WTC11 (cell line): ENCODE measurements around the gene RXRA. TPM values are rescaled to one million over a fixed set of nuclear protein-coding genes. Genes with fewer than 3 reads are reported as not detected.
A peak's percentile ranks its signal among the peaks of the same experiment; 100 is the strongest.

Experiments
- ATAC-seq: fragments of 200-7000 bp; cut with Tn5 transposase; 2 replicates; pipeline ENCODE4 v1.10.0; 2021; ENCODE audit warnings: mild to moderate bottlenecking, moderate library complexity
- Bru-seq: library from RNA; stranded (reverse); fragments of 400-500 nt; gene quantifications from one replicate; lab custom pipeline; 2021; lab: Mats Ljungman, UMichigan
- CTCF ChIA-PET: fragments of 300-600 bp; sonication (Branson Sonifier 250); formaldehyde crosslinking; loops from one replicate; lab custom pipeline; 2021; ENCODE audit warnings: antibody characterized with exemption; lab: Charles Lee
- POLR2A ChIA-PET: fragments of 350-600 bp; sonication (Branson Sonifier 250); formaldehyde crosslinking; loops from one replicate; lab custom pipeline; 2021; ENCODE audit warnings: antibody characterized with exemption; lab: Charles Lee
- DNase-seq: peaks from one replicate; pipeline ENCODE4 v3.0.0; 2021; ENCODE audit warnings: low spot score
- H3K27ac Mint-ChIP-seq: 2 replicates; pipeline ENCODE4 v1.8.0; 2021; ENCODE audit warnings: mixed read lengths
- H3K27me3 Mint-ChIP-seq: 2 replicates; pipeline ENCODE4 v1.8.0; 2021; ENCODE audit warnings: low read depth, mild to moderate bottlenecking, moderate library complexity, mixed read lengths
- H3K36me3 Mint-ChIP-seq: 2 replicates; pipeline ENCODE4 v1.8.0; 2021; ENCODE audit warnings: mixed read lengths
- H3K4me1 Mint-ChIP-seq: 2 replicates; pipeline ENCODE4 v1.8.0; 2022; ENCODE audit warnings: mixed read lengths
- H3K4me3 Mint-ChIP-seq: 2 replicates; pipeline ENCODE4 v1.8.0; 2021; ENCODE audit warnings: mild to moderate bottlenecking, moderate library complexity, mixed read lengths
- H3K9me3 Mint-ChIP-seq: 2 replicates; pipeline ENCODE4 v1.8.0; 2021; ENCODE audit warnings: mixed read lengths
- FOXK1 ChIP-seq: sonication (generic); formaldehyde crosslinking; IDR thresholded peaks from 2 replicates; pipeline ENCODE4 v1.8.0; 2022; ENCODE audit warnings: mild to moderate bottlenecking, moderate library complexity, missing genetic modification reagents
- GTF2I ChIP-seq: fragments of 250-450 bp; sonication (Bioruptor Pico); conservative IDR thresholded peaks from 2 replicates; pipeline ENCODE4 v1.4.0; 2021; ENCODE audit warnings: mild to moderate bottlenecking
- JUN ChIP-seq: sonication (generic); formaldehyde crosslinking; IDR thresholded peaks from 2 replicates; pipeline ENCODE4 v1.8.0; 2023; ENCODE audit warnings: mild to moderate bottlenecking, missing genetic modification reagents
- RELA ChIP-seq: sonication (generic); formaldehyde crosslinking; IDR thresholded peaks from 2 replicates; pipeline ENCODE4 v1.8.1; 2022; ENCODE audit warnings: missing genetic modification reagents, mild to moderate bottlenecking, borderline replicate concordance
- SP1 ChIP-seq: sonication (generic); formaldehyde crosslinking; conservative IDR thresholded peaks from 2 replicates; pipeline ENCODE4 v1.8.1; 2022; ENCODE audit warnings: missing genetic modification reagents
- ZBTB21 ChIP-seq: sonication (generic); formaldehyde crosslinking; IDR thresholded peaks from 2 replicates; pipeline ENCODE4 v1.8.1; 2023; ENCODE audit warnings: mild to moderate bottlenecking, missing genetic modification reagents, borderline replicate concordance
- ZNF138 ChIP-seq: sonication (generic); formaldehyde crosslinking; conservative IDR thresholded peaks from 2 replicates; pipeline ENCODE4 v1.8.1; 2022; ENCODE audit warnings: mild to moderate bottlenecking, moderate library complexity, missing genetic modification reagents
- long read RNA-seq, 3 experiments: library from RNA in 1 of 3; library from capped mRNA in 1 of 3; library from polyadenylated mRNA in 1 of 3; unstranded in 2 of 3; stranded (forward) in 1 of 3; transcript quantifications; one replicate each; pipeline ENCODE4 v2.0.0, GENCODE V29; 2021
- total RNA-seq: library from RNA; stranded (reverse); gene quantifications from 3 replicates; pipeline ENCODE4 v1.2.3, GENCODE V29; 2021
- TF ChIP-seq, protein P1 (sequence below): sonication (generic); formaldehyde crosslinking; IDR thresholded peaks from 2 replicates; pipeline ENCODE4 v1.8.1; 2022; ENCODE audit warnings: low read depth, missing genetic modification reagents, borderline replicate concordance
- TF ChIP-seq, protein P2 (sequence below): fragments of 200-600 bp; IDR thresholded peaks from 2 replicates; pipeline ENCODE4 v1.8.0; 2022; ENCODE audit warnings: antibody characterized with exemption
- TF ChIP-seq, protein P3 (sequence below): sonication (generic); formaldehyde crosslinking; IDR thresholded peaks from 2 replicates; pipeline ENCODE4 v1.8.0; 2022; ENCODE audit warnings: mild to moderate bottlenecking, missing genetic modification reagents
- TF ChIP-seq, protein P4 (sequence below): sonication (generic); formaldehyde crosslinking; IDR thresholded peaks from 2 replicates; pipeline ENCODE4 v1.8.0; 2022; ENCODE audit warnings: mild to moderate bottlenecking, missing genetic modification reagents
- TF ChIP-seq, protein P5 (sequence below): sonication (generic); formaldehyde crosslinking; IDR thresholded peaks from 2 replicates; pipeline ENCODE4 v1.8.0; 2022; ENCODE audit warnings: mild to moderate bottlenecking, missing genetic modification reagents
- TF ChIP-seq, protein P6 (sequence below): sonication (generic); formaldehyde crosslinking; conservative IDR thresholded peaks from 2 replicates; pipeline ENCODE4 v1.8.1; 2023; ENCODE audit warnings: mild to moderate bottlenecking, low read depth, missing genetic modification reagents, moderate library complexity
- TF ChIP-seq, protein P7 (sequence below): sonication (generic); formaldehyde crosslinking; IDR thresholded peaks from 2 replicates; pipeline ENCODE4 v1.8.0; 2023; ENCODE audit warnings: mild to moderate bottlenecking, missing genetic modification reagents

The RXRA gene
- total RNA-seq (24.9 to 27.5 TPM (median 25.0 TPM) in 3 replicates), Bru-seq, nascent RNA (percentile 43 among the genes with signal in this experiment)
- long read RNA-seq, experiment 1, transcript RXRA-202 (10 exons, 1,846 nt): major isoform, 51 of 82 reads
- long read RNA-seq, experiment 1, partial matches to known transcripts: 28 of 82 reads
- long read RNA-seq, experiment 1, other reads (novel, unspliced or antisense): 3 of 82 reads
- long read RNA-seq, experiment 2, transcript RXRA-202 (10 exons, 1,846 nt): major isoform, 13 of 39 reads
- long read RNA-seq, experiment 2, partial matches to known transcripts: 26 of 39 reads
- long read RNA-seq, experiment 2, other reads (novel, unspliced or antisense): 0 of 39 reads
- long read RNA-seq, experiment 3, partial matches to known transcripts: 0 of 1 reads
- long read RNA-seq, experiment 3, other reads (novel, unspliced or antisense): 1 of 1 reads

DNA sequence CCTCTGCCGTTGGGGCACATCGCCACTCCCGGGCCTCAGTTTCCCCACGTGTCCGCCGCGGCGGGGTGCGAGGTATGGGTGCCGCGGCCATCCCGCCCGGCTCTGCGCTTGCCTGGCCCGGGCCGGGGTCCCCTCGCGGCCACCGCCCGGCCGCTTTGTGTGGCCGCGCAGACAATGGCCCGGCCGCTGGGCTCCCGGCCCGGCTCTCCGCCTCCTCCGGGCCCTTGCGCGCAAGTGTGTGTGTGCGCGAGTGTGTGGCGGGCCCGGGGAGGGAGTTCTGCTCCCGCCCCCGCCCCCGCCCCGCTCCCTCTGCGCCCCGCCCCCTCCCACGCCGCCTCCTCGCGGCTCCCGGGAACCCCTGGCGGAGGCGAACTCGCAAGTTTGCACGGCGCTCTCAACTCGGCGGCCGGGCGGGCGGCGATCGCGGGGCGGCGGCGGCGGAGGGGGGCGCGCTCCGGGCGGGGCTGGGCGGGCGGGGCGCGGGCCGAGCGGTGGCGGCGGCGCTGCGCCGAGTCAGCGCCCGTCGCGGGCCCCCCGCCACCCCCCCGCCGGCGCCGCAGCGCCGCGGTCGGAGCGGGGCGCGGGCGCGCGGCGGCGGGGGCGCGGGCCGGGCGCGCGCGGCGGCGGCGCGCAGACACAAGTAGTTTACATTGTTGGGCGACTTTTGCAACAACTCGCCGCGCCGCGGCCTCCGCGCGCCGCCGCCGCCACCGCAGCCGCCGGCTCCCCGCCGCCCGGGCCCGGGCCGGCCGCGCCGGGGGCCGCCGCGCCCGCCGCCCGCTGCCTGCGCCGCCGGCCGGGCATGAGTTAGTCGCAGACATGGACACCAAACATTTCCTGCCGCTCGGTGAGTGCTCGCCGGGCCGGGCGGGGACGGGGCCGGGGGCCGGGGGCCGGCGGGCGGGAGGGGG lies at the start of gene RXRA:
TSS of gene RXRA (plus strand) at position 643 of the 911 bp plus-strand sequence. CDS start at position 820, 177 bp downstream.
- H3K27ac Mint-ChIP-seq: no peak within 1 kb of the TSS
- H3K36me3 Mint-ChIP-seq: no peaks in the 10 kb centered on the region
- ATAC-seq (peak; percentile 38), DNase-seq (peak; percentile 66)
- TF ChIP-seq, protein P1, sequence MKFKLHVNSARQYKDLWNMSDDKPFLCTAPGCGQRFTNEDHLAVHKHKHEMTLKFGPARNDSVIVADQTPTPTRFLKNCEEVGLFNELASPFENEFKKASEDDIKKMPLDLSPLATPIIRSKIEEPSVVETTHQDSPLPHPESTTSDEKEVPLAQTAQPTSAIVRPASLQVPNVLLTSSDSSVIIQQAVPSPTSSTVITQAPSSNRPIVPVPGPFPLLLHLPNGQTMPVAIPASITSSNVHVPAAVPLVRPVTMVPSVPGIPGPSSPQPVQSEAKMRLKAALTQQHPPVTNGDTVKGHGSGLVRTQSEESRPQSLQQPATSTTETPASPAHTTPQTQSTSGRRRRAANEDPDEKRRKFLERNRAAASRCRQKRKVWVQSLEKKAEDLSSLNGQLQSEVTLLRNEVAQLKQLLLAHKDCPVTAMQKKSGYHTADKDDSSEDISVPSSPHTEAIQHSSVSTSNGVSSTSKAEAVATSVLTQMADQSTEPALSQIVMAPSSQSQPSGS (CRISPR knock-in tag): no peak
- TF ChIP-seq ZNF138 (CRISPR knock-in tag) (no peak), RELA (CRISPR knock-in tag) (no peak)
- H3K9me3 Mint-ChIP-seq: no peaks in the 10 kb centered on the region
- H3K4me3 Mint-ChIP-seq: peak within 1 kb of the TSS; percentile 62
- CTCF ChIA-PET: interaction anchor here (0.6 to 1.2 kb wide), 5 partner anchors 51 to 1582 kb away, joined by 3 to 5 read pairs (median 4); partner anchors contain the start of gene CAMSAP1
- POLR2A ChIA-PET: no interaction called here
- H3K4me1 Mint-ChIP-seq: peaks cover 45% of the 10 kb centered on the region
- H3K27me3 Mint-ChIP-seq: no peaks in the 10 kb centered on the region

DNA sequence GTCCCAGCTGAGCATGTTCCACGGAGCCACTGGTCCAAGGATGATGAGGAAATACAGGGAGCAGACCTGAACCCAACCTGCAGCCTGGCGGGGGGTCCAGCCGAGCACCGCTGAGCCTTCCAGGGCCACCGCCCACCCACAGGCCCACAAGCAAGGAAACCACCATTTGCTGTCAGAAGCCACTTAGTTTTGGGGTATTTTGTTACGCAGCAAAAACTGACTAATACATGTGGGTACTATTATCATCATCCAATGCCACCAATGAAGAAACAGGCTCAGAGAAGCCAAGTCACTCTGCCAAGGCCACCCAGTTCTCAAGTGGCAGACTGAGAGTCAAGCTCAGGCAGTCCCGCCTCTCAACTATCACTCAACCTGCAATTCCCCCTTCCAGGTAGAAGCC lies 48.0 kb upstream of the RXRA start:
- no peaks in the 10 kb centered on the region for H3K9me3 Mint-ChIP-seq
- H3K27me3 Mint-ChIP-seq: no peaks in the 10 kb centered on the region; the same call in 1 of the 2 replicates

More for the DNA sequence above, 48.0 kb upstream of the RXRA start:
- CTCF ChIA-PET: no interaction called here
- ATAC-seq: no peak
- POLR2A ChIA-PET: no interaction called here
- no peak for DNase-seq
- H3K4me1 Mint-ChIP-seq: peaks cover 11% of the 10 kb centered on the region
- no peak overlapping the region for H3K4me3 Mint-ChIP-seq
- H3K27ac Mint-ChIP-seq: no peak overlapping the region
- TF ChIP-seq, protein P2, sequence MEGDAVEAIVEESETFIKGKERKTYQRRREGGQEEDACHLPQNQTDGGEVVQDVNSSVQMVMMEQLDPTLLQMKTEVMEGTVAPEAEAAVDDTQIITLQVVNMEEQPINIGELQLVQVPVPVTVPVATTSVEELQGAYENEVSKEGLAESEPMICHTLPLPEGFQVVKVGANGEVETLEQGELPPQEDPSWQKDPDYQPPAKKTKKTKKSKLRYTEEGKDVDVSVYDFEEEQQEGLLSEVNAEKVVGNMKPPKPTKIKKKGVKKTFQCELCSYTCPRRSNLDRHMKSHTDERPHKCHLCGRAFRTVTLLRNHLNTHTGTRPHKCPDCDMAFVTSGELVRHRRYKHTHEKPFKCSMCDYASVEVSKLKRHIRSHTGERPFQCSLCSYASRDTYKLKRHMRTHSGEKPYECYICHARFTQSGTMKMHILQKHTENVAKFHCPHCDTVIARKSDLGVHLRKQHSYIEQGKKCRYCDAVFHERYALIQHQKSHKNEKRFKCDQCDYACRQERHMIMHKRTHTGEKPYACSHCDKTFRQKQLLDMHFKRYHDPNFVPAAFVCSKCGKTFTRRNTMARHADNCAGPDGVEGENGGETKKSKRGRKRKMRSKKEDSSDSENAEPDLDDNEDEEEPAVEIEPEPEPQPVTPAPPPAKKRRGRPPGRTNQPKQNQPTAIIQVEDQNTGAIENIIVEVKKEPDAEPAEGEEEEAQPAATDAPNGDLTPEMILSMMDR: no peak
- TF ChIP-seq, protein P3, sequence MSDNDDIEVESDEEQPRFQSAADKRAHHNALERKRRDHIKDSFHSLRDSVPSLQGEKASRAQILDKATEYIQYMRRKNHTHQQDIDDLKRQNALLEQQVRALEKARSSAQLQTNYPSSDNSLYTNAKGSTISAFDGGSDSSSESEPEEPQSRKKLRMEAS (CRISPR knock-in tag): no peak
- TF ChIP-seq, protein P4, sequence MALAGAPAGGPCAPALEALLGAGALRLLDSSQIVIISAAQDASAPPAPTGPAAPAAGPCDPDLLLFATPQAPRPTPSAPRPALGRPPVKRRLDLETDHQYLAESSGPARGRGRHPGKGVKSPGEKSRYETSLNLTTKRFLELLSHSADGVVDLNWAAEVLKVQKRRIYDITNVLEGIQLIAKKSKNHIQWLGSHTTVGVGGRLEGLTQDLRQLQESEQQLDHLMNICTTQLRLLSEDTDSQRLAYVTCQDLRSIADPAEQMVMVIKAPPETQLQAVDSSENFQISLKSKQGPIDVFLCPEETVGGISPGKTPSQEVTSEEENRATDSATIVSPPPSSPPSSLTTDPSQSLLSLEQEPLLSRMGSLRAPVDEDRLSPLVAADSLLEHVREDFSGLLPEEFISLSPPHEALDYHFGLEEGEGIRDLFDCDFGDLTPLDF: no peak
- TF ChIP-seq SP1 (CRISPR knock-in tag) (no peak), GTF2I (no peak), ZBTB21 (CRISPR knock-in tag) (no peak), FOXK1 (CRISPR knock-in tag) (no peak), JUN (no peak)
- TF ChIP-seq, protein P5, sequence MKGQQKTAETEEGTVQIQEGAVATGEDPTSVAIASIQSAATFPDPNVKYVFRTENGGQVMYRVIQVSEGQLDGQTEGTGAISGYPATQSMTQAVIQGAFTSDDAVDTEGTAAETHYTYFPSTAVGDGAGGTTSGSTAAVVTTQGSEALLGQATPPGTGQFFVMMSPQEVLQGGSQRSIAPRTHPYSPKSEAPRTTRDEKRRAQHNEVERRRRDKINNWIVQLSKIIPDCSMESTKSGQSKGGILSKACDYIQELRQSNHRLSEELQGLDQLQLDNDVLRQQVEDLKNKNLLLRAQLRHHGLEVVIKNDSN (CRISPR knock-in tag): no peak
- TF ChIP-seq, protein P6, sequence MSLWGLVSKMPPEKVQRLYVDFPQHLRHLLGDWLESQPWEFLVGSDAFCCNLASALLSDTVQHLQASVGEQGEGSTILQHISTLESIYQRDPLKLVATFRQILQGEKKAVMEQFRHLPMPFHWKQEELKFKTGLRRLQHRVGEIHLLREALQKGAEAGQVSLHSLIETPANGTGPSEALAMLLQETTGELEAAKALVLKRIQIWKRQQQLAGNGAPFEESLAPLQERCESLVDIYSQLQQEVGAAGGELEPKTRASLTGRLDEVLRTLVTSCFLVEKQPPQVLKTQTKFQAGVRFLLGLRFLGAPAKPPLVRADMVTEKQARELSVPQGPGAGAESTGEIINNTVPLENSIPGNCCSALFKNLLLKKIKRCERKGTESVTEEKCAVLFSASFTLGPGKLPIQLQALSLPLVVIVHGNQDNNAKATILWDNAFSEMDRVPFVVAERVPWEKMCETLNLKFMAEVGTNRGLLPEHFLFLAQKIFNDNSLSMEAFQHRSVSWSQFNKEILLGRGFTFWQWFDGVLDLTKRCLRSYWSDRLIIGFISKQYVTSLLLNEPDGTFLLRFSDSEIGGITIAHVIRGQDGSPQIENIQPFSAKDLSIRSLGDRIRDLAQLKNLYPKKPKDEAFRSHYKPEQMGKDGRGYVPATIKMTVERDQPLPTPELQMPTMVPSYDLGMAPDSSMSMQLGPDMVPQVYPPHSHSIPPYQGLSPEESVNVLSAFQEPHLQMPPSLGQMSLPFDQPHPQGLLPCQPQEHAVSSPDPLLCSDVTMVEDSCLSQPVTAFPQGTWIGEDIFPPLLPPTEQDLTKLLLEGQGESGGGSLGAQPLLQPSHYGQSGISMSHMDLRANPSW: no peak
- TF ChIP-seq, protein P7, sequence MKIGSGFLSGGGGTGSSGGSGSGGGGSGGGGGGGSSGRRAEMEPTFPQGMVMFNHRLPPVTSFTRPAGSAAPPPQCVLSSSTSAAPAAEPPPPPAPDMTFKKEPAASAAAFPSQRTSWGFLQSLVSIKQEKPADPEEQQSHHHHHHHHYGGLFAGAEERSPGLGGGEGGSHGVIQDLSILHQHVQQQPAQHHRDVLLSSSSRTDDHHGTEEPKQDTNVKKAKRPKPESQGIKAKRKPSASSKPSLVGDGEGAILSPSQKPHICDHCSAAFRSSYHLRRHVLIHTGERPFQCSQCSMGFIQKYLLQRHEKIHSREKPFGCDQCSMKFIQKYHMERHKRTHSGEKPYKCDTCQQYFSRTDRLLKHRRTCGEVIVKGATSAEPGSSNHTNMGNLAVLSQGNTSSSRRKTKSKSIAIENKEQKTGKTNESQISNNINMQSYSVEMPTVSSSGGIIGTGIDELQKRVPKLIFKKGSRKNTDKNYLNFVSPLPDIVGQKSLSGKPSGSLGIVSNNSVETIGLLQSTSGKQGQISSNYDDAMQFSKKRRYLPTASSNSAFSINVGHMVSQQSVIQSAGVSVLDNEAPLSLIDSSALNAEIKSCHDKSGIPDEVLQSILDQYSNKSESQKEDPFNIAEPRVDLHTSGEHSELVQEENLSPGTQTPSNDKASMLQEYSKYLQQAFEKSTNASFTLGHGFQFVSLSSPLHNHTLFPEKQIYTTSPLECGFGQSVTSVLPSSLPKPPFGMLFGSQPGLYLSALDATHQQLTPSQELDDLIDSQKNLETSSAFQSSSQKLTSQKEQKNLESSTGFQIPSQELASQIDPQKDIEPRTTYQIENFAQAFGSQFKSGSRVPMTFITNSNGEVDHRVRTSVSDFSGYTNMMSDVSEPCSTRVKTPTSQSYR (CRISPR knock-in tag): no peak
- no peaks in the 10 kb centered on the region for H3K36me3 Mint-ChIP-seq
